Fibroblast of lung (primary cell): Measurements from ENCODE around the gene GPBAR1.

ENCODE experiments used
- EZH2 ChIP-seq: IDR thresholded peaks from 2 replicates; pipeline ENCODE4 v1.5.1; 2012; ENCODE audit warnings: low read length, control low read depth, mild to moderate bottlenecking; ENCODE audit errors: missing control alignments
- TF ChIP-seq, protein P1 (sequence below), 2 donors: IDR thresholded peaks in 1 of 2; conservative IDR thresholded peaks in 1 of 2; 1 replicate in 1 of 2; 2 replicates in 1 of 2; pipeline ENCODE4 v1.5.1; 2011 to 2012; ENCODE audit warnings: low read length in 2 of 2, control low read depth in 1 of 2, inconsistent platforms in 1 of 2, low read depth in 1 of 2, mild to moderate bottlenecking in 1 of 2

DNA sequence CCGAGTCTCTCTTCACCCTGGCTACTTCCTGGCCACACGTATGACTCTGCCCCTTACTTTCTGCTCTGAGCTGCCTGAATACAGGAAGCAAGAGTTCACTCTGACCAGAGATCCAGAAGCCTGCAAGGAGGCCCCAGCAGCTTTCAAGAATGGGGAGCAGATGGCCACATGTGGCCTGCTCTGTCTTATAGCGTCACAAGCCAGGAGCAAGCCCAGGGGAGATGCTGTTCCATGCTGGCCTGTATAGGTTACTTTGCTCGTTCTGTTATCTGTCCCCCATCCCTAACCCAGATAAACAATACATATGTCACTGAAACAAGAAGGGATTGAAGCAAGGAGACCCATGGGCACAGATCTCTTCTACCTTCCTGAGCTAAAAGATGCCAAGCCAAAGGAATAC is 13.8 kb downstream of the GPBAR1 start:
- no peak for TF ChIP-seq EZH2
- TF ChIP-seq, protein P1, sequence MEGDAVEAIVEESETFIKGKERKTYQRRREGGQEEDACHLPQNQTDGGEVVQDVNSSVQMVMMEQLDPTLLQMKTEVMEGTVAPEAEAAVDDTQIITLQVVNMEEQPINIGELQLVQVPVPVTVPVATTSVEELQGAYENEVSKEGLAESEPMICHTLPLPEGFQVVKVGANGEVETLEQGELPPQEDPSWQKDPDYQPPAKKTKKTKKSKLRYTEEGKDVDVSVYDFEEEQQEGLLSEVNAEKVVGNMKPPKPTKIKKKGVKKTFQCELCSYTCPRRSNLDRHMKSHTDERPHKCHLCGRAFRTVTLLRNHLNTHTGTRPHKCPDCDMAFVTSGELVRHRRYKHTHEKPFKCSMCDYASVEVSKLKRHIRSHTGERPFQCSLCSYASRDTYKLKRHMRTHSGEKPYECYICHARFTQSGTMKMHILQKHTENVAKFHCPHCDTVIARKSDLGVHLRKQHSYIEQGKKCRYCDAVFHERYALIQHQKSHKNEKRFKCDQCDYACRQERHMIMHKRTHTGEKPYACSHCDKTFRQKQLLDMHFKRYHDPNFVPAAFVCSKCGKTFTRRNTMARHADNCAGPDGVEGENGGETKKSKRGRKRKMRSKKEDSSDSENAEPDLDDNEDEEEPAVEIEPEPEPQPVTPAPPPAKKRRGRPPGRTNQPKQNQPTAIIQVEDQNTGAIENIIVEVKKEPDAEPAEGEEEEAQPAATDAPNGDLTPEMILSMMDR (conservative IDR thresholded peaks at IDR 0.05 in 1 of 2, IDR thresholded peaks at IDR 0.05 in 1 of 2; ENCODE audit: low read depth in 1 of 2, low read length in 2 of 2), result no peak
